Transverse colon (tissue), 4 donors: ENCODE results near the gene DDAH1. TPM values are rescaled to one million over a fixed set of nuclear protein-coding genes. Genes with fewer than 3 reads are reported as not detected.

Experiments
- DNase-seq: peaks from one replicate; pipeline ENCODE4 v3.0.0-alpha.2; 2019
- H3K27ac ChIP-seq, 4 donors: fragments of 200-600 bp; sonication (generic); 2 replicates each; pipeline ENCODE4 v1.5.1; 2016 to 2018; ENCODE audit warnings: inconsistent platforms in 4 of 4
- H3K27me3 ChIP-seq: fragments of 200-600 bp; sonication (generic); 2 replicates; pipeline ENCODE4 v1.5.1; 2017; ENCODE audit warnings: inconsistent platforms
- H3K36me3 ChIP-seq, 4 donors: fragments of 200-600 bp; sonication (generic); 2 replicates each; pipeline ENCODE4 v1.5.1; 2017 to 2019; ENCODE audit warnings: inconsistent platforms in 4 of 4
- H3K4me1 ChIP-seq, 4 donors: fragments of 200-600 bp; sonication (generic); 2 replicates each; pipeline ENCODE4 v1.5.1; 2017 to 2020; ENCODE audit warnings: inconsistent platforms in 4 of 4
- H3K4me3 ChIP-seq, 4 donors: fragments of 200-600 bp; sonication (generic); 1 replicate in 1 of 4; 2 replicates in 3 of 4; pipeline versions ENCODE4 v1.5.1 to v1.6.1; 2017 to 2019; ENCODE audit warnings: inconsistent platforms in 4 of 4
- H3K9me3 ChIP-seq, 2 donors: fragments of 200-600 bp; sonication (generic); 2 replicates each; pipeline ENCODE4 v1.5.1; 2017 to 2019; ENCODE audit warnings: inconsistent platforms in 2 of 2
- CTCF ChIP-seq, 5 experiments: fragments of 200-600 bp in 3 of 5; fragments of 450-650 bp in 2 of 5; sonication (generic) in 3 of 5; IDR thresholded peaks; 1 replicate in 2 of 5; 2 replicates in 3 of 5; pipeline ENCODE4 v1.5.1; 2016 to 2017; ENCODE audit warnings: antibody characterized with exemption in 5 of 5, inconsistent platforms in 3 of 5, mild to moderate bottlenecking in 2 of 5, moderate library complexity in 1 of 5
- EP300 ChIP-seq: sonication (generic); formaldehyde crosslinking; IDR thresholded peaks from one replicate; pipeline ENCODE4 v1.6.1; 2017; ENCODE audit warnings: antibody characterized with exemption, low read depth
- POLR2A ChIP-seq: fragments of 450-650 bp; IDR thresholded peaks from one replicate; pipeline ENCODE4 v1.6.1; 2016; ENCODE audit warnings: antibody characterized with exemption, mild to moderate bottlenecking, moderate library complexity
- POLR2AphosphoS5 ChIP-seq, 3 donors: sonication (generic); formaldehyde crosslinking; IDR thresholded peaks; one replicate each; pipeline ENCODE4 v1.6.1; 2016; ENCODE audit warnings: antibody characterized with exemption in 3 of 3
- WGBS, 2 donors: methylation state at CpG; one replicate each; pipeline ENCODE4 v1.1.5; 2018; ENCODE audit warnings: low coverage in 1 of 2; 5-methylcytosine and 5-hydroxymethylcytosine counted together
- in situ Hi-C, 4 donors: fragments of 200-750 bp; cut with MboI; loops; one replicate each; pipeline versions ENCODE4 v1.15.0 to v1.15.1; 2017; ENCODE audit warnings: low sequenced_read_pairs in 3 of 4, low pct_ligation_motif_present in 1 of 4, low pct_unique_long_range_greater_than_20kb in 1 of 4
- intact Hi-C: fragments of 100-400 bp; cut with DNase I; formaldehyde crosslinking; loops from one replicate; pipeline ENCODE4 v1.15.1; 2023; ENCODE audit warnings: low total_unique reads
- total RNA-seq, 4 donors: library from RNA; depleted of rRNA; stranded (reverse); fragments of >200 nt; gene quantifications; one replicate each; pipeline ENCODE4 v1.1.0, GENCODE V29; 2016

Gene DDAH1
- total RNA-seq, 4 donors from 2014 or later: 22.4 to 69.4 (median 48.3) TPM

DNA sequence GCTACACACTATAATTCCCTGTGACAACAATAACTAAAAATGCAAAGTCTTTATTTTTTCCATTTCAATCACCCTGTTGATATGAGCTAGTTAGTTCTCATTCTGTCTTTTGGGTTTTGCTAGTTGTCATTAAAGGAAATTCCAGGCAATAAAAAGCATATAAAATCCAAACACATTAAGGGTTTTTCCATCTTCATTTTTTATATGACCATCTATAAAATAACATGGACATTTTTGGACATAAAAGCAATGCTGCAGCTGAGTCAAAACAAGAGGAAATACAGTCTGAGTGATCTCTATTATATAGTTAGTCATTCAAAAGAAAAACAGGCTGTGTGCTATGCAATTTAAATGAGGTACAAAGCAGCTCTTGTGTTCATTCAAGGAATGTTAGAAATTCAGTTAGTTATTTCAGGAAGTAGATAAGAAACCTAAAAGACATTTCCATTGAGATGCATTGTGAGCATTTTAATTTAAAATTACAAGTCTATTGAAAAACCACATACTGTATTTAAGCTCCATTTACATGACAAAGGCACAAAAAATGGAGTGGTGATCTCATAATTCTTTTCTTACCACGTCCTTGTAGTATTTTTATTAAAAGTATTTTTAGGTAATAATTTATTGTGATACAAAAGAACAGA is 121.2 kb downstream of the DDAH1 start:
- H3K4me3 ChIP-seq: no peak overlapping the region
- in situ Hi-C loops (no loop called here), intact Hi-C loops (no loop called here)
- H3K36me3 ChIP-seq: no peaks in the 10 kb centered on the region
- no peaks in the 10 kb centered on the region for H3K27me3 ChIP-seq
- DNase-seq: no peak
- no peaks in the 10 kb centered on the region for H3K9me3 ChIP-seq
- TF ChIP-seq CTCF (IDR thresholded peaks at IDR 0.05) (no peak), POLR2AphosphoS5 (IDR thresholded peaks at IDR 0.05) (no peak), POLR2A (no peak), EP300 (no peak)
- H3K4me1 ChIP-seq: peaks cover 4 to 20% (median 11%) of the 10 kb centered on the region in 4 donors
- 0 to 10% methylated on average over 1 of the region's 1 CpG for WGBS, 2 donors
- H3K27ac ChIP-seq: peak overlapping the region in 2 of 4 donors; percentile 3 to 27

GRCh38 chr1:85343213-85343611 is 121.7 kb downstream of the DDAH1 start:
- TF ChIP-seq POLR2AphosphoS5 (IDR thresholded peaks at IDR 0.05) (peak in 1 of 3 donors; percentile 43), CTCF (IDR thresholded peaks at IDR 0.05) (no peak)
- Histone ChIP-seq H3K36me3 (no peaks in the 10 kb centered on the region), H3K9me3 (no peaks in the 10 kb centered on the region), H3K4me3 (no peak overlapping the region), H3K27me3 (no peaks in the 10 kb centered on the region), H3K27ac (peak overlapping the region in 2 of 4 donors; percentile 3 to 27), H3K4me1 (peaks cover 4 to 20% (median 11%) of the 10 kb centered on the region in 4 donors)
- DNase-seq: no peak
- in situ Hi-C loops (no loop called here), intact Hi-C loops (no loop called here)
- 36 to 70% methylated on average over 1 of the region's 1 CpG for WGBS, 2 donors

DNA sequence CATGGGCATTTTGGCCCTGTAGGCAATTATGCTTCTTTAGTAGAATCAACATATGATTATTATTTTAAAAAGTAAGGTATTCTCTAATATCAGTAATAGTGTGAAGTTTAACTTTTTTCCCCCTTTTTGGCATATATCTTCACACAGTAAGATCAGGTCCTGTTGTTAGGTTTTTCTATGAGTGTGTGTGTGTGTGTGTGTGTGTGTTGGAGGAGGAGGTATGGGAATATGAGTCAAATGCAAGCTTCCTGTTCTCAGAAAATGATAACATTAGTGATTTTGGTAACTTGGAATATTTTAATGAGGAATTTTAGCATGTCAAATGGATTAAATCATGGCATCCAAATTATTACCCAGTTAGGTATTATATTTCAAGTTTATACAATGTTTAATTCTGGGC is 122.8 kb downstream of the DDAH1 start:
- in situ Hi-C loops: no loop called here
- Histone ChIP-seq H3K27ac (no peak overlapping the region), H3K36me3 (no peaks in the 10 kb centered on the region), H3K4me3 (no peak overlapping the region), H3K9me3 (no peaks in the 10 kb centered on the region), H3K27me3 (no peaks in the 10 kb centered on the region), H3K4me1 (peaks cover 4 to 20% (median 11%) of the 10 kb centered on the region in 4 donors)
- no peak for DNase-seq
- intact Hi-C loops: no loop called here
- TF ChIP-seq POLR2A (no peak), EP300 (no peak), CTCF (IDR thresholded peaks at IDR 0.05) (no peak), POLR2AphosphoS5 (IDR thresholded peaks at IDR 0.05) (no peak)

DNA sequence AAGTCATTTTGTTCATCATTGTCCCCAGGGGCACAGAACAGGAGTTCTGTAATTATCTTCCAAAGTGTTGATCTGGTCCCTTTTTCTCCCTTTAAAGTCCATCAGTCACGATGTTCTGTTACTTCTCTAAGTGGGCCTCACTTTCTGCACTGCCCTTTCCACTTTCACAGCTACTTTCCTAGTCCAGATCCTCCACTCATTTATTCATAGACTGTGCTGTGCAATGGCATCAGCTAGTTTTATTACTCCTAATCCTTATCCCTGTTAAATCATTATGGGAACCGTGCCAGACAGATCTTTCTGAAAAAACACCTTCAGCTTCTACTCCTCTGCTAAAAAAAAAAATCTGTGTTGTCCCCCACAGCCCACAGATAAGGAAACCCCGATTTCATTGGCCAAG is 124.5 kb downstream of the DDAH1 start:
- TF ChIP-seq POLR2A (no peak), POLR2AphosphoS5 (IDR thresholded peaks at IDR 0.05) (no peak), CTCF (IDR thresholded peaks at IDR 0.05) (no peak), EP300 (no peak)
- peaks cover 4 to 20% (median 11%) of the 10 kb centered on the region in 4 donors for H3K4me1 ChIP-seq
- no peak overlapping the region for H3K4me3 ChIP-seq
- no peaks in the 10 kb centered on the region for H3K27me3 ChIP-seq
- 54 to 66% methylated on average over 3 of the region's 3 CpGs for WGBS, 2 donors
- no peak overlapping the region for H3K27ac ChIP-seq
- DNase-seq: no peak
- in situ Hi-C loops (no loop called here), intact Hi-C loops (no loop called here)
- H3K36me3 ChIP-seq: no peaks in the 10 kb centered on the region
- H3K9me3 ChIP-seq: no peaks in the 10 kb centered on the region
